Measurements from ENCODE around the gene C4orf50.

The C4orf50 gene

DNA sequence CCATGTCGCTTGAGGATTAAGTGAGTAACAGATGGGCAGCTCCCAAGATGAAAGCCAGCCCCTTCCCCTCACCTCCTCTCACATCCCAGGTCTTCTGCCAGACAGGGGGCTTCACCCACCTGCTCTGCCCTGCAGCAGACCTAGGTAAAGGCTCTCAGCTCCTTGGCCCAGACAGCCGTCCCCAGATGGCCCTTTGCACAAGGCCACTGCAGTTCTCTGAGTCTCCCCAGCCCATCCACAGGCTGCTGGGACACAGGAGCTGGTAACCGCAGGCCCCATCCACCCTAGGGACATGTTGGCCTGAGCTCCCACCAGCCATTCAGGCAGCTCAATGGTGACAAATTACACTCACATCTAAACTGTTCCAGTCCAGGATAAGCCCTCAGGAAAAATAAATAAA, 15.3 kb downstream of the C4orf50 start:
- Histone ChIP-seq H3K4me1 (ENCODE audit: low read length) (no peaks in the 10 kb centered on the region), H3K4me3 (ENCODE audit: low read length) (no peak overlapping the region), H3K9me3 (replicated peaks; ENCODE audit: insufficient read depth, low read length) (no peaks in the 10 kb centered on the region), H3K4me2 (ENCODE audit: low read depth, low read length) (no peak overlapping the region), H3K36me3 (replicated peaks; ENCODE audit: insufficient read depth, low read length) (no peaks in the 10 kb centered on the region), H3F3A (ENCODE audit: insufficient read depth, low read length) (no peaks in the 10 kb centered on the region), H3K9ac (ENCODE audit: low read length) (no peak overlapping the region), H3K27ac (ENCODE audit: low read length) (no peak overlapping the region), H3K9me2 (replicated peaks; ENCODE audit: insufficient read depth, low read length) (no peaks in the 10 kb centered on the region), H3K79me2 (ENCODE audit: low read length) (no peaks in the 10 kb centered on the region), H3K27me3 (replicated peaks; ENCODE audit: insufficient read depth, low read length) (peaks cover 18% of the 10 kb centered on the region; the same call in 1 of the 2 replicates), H4K20me1 (ENCODE audit: insufficient read depth, low read length) (no peaks in the 10 kb centered on the region), H2AFZ (ENCODE audit: low read length) (no peak overlapping the region)
- no peak for DNase-seq
- TF ChIP-seq, protein P1, sequence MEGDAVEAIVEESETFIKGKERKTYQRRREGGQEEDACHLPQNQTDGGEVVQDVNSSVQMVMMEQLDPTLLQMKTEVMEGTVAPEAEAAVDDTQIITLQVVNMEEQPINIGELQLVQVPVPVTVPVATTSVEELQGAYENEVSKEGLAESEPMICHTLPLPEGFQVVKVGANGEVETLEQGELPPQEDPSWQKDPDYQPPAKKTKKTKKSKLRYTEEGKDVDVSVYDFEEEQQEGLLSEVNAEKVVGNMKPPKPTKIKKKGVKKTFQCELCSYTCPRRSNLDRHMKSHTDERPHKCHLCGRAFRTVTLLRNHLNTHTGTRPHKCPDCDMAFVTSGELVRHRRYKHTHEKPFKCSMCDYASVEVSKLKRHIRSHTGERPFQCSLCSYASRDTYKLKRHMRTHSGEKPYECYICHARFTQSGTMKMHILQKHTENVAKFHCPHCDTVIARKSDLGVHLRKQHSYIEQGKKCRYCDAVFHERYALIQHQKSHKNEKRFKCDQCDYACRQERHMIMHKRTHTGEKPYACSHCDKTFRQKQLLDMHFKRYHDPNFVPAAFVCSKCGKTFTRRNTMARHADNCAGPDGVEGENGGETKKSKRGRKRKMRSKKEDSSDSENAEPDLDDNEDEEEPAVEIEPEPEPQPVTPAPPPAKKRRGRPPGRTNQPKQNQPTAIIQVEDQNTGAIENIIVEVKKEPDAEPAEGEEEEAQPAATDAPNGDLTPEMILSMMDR (IDR thresholded peaks at IDR 0.05; ENCODE audit: low read length), result no peak
- TF ChIP-seq EZH2 (optimal IDR thresholded peaks at IDR 0.05; ENCODE audit: low read depth, low read length) (no peak), EZH2phosphoT487 (IDR thresholded peaks at IDR 0.05; ENCODE audit: low read length) (no peak)

DNA sequence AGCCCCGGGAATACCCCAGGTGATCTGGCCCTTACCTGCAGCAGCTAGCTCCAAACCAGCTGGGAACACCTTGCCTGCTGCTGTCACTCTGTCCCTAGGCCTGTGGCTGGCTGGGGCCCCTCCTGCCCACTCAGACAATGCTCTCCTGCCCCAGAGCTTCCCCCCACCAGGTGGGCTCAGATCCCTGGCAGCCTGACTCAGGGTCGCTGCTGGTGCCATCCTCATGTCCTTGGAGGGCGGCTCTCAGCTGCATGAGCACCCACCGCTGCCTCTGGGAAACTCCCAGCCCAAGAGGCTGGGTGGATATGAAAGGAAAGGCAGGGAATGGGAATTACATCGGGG, 15.8 kb downstream of the C4orf50 start:
- no peaks in the 10 kb centered on the region for H3K9me3 ChIP-seq (replicated peaks; ENCODE audit: insufficient read depth, low read length)
- DNase-seq, result no peak
- H3K79me2 ChIP-seq (ENCODE audit: low read length), result no peaks in the 10 kb centered on the region
- H4K20me1 ChIP-seq (ENCODE audit: insufficient read depth, low read length), result no peaks in the 10 kb centered on the region
- H3K36me3 ChIP-seq (replicated peaks; ENCODE audit: insufficient read depth, low read length), result no peaks in the 10 kb centered on the region
- no peaks in the 10 kb centered on the region for H3K9me2 ChIP-seq (replicated peaks; ENCODE audit: insufficient read depth, low read length)
- peaks cover 18% of the 10 kb centered on the region; the same call in 1 of the 2 replicates for H3K27me3 ChIP-seq (replicated peaks; ENCODE audit: insufficient read depth, low read length)
- no peaks in the 10 kb centered on the region for H3F3A ChIP-seq (ENCODE audit: insufficient read depth, low read length)
- no peak overlapping the region for H2AFZ ChIP-seq (ENCODE audit: low read length)
- no peaks in the 10 kb centered on the region for H3K4me1 ChIP-seq (ENCODE audit: low read length)
- no peak overlapping the region for H3K9ac ChIP-seq (ENCODE audit: low read length)
- no peak overlapping the region for H3K4me3 ChIP-seq (ENCODE audit: low read length)
- no peak overlapping the region for H3K4me2 ChIP-seq (ENCODE audit: low read depth, low read length)
- TF ChIP-seq EZH2phosphoT487 (IDR thresholded peaks at IDR 0.05; ENCODE audit: low read length) (no peak), EZH2 (optimal IDR thresholded peaks at IDR 0.05; ENCODE audit: low read depth, low read length) (no peak)
- TF ChIP-seq, protein P1 (IDR thresholded peaks at IDR 0.05; ENCODE audit: low read length), result no peak
- H3K27ac ChIP-seq (ENCODE audit: low read length), result no peak overlapping the region

DNA sequence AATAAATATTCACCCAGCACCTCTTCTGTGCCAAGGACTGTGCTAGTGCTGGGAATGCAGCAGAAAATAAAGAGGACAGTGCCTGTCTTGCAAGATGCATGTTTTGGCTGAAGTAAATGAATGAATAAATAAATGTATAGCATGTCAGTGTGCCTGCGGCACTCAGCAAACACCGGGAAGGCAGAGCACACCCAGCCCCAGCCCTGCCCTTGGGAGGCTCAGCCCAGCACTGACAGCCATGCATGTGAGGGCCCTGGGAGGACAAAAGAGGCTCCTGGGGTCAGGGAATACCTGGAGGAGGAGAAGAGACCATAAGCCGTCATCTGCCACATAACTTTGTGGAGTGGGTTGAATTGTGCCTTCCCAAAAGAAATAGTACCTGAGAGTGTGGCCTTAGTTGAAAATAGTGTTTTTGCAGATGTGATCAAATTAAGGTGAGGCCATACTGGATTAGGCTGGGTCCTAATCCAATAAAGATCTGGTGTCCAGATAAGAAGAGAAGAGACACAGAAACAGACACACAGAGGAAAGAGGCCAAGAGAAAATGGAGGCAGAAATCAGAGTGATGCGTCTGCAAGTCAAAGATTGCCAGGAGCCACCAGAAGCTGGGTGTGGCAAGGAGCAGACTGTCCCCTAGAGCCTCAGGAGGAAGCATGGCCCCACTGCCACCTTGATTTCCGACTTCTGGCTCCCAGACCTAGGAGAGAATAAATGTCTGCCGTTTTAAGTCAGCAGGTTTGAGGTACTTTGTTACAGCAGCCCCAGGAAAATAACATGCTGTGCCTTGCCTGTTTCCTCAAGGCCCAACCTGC, 16.3 kb downstream of the C4orf50 start:
- Histone ChIP-seq H3K9me2 (replicated peaks; ENCODE audit: insufficient read depth, low read length) (no peaks in the 10 kb centered on the region), H3K36me3 (replicated peaks; ENCODE audit: insufficient read depth, low read length) (no peaks in the 10 kb centered on the region), H2AFZ (ENCODE audit: low read length) (no peak overlapping the region), H3K4me2 (ENCODE audit: low read depth, low read length) (no peak overlapping the region), H4K20me1 (ENCODE audit: insufficient read depth, low read length) (no peaks in the 10 kb centered on the region), H3K27me3 (replicated peaks; ENCODE audit: insufficient read depth, low read length) (peaks cover 18% of the 10 kb centered on the region; the same call in 1 of the 2 replicates), H3K79me2 (ENCODE audit: low read length) (no peaks in the 10 kb centered on the region), H3K27ac (ENCODE audit: low read length) (no peak overlapping the region), H3K9ac (ENCODE audit: low read length) (no peak overlapping the region), H3K9me3 (replicated peaks; ENCODE audit: insufficient read depth, low read length) (no peaks in the 10 kb centered on the region), H3F3A (ENCODE audit: insufficient read depth, low read length) (no peaks in the 10 kb centered on the region), H3K4me1 (ENCODE audit: low read length) (no peaks in the 10 kb centered on the region; the same call in 1 of the 2 replicates), H3K4me3 (ENCODE audit: low read length) (no peak overlapping the region)
- no peak for DNase-seq
- TF ChIP-seq, protein P1 (IDR thresholded peaks at IDR 0.05; ENCODE audit: low read length), result no peak
- no peak for TF ChIP-seq EZH2phosphoT487 (IDR thresholded peaks at IDR 0.05; ENCODE audit: low read length)
- TF ChIP-seq EZH2 (optimal IDR thresholded peaks at IDR 0.05; ENCODE audit: low read depth, low read length), result no peak
